Upper lobe of right lung (tissue), 1 donor: ENCODE measurements around the gene LEKR1. TPM values are rescaled to one million over a fixed set of nuclear protein-coding genes. Genes with fewer than 3 reads are reported as not detected.

Experiments used
- ATAC-seq: fragments of 200-7000 bp; cut with Tn5 transposase; one replicate; pipeline ENCODE4 v1.9.1; 2020; ENCODE audit warnings: mild to moderate bottlenecking, moderate library complexity
- DNase-seq: peaks from one replicate; pipeline ENCODE4 v3.0.0-alpha.2; 2020
- H3K27ac ChIP-seq: fragments of 200-600 bp; one replicate; pipeline ENCODE4 v1.8.0; 2022
- H3K27me3 ChIP-seq: fragments of 200-600 bp; one replicate; pipeline ENCODE4 v1.8.0; 2022; ENCODE audit warnings: mild to moderate bottlenecking
- H3K36me3 ChIP-seq: fragments of 200-600 bp; one replicate; pipeline ENCODE4 v1.8.0; 2022
- H3K4me1 ChIP-seq: fragments of 200-600 bp; one replicate; pipeline ENCODE4 v1.8.0; 2022
- H3K4me3 ChIP-seq: fragments of 200-600 bp; one replicate; pipeline ENCODE4 v1.8.0; 2022; ENCODE audit warnings: mild to moderate bottlenecking
- H3K9me3 ChIP-seq: fragments of 200-600 bp; one replicate; pipeline ENCODE4 v1.8.0; 2022
- CTCF ChIP-seq: fragments of 200-600 bp; IDR thresholded peaks from one replicate; pipeline ENCODE4 v1.8.0; 2022; ENCODE audit warnings: antibody characterized with exemption
- intact Hi-C: fragments of 100-400 bp; cut with DNase I; formaldehyde crosslinking; loops from one replicate; pipeline ENCODE4 v1.11.0; 2022
- total RNA-seq: library from RNA; stranded (reverse); fragmentation: NEBNext Ultra II Directional; extraction: Animal tissue kit (Norgen Biotek cat#: 25700); gene quantifications from one replicate; pipeline ENCODE4 v1.2.1, GENCODE V29; 2021
- donor health status: DM: no; HTN: yes; CAD: no; lungs with severe emphysema.

The LEKR1 gene
- total RNA-seq, 1 donor from 2014 or later: 2.1 TPM

- TF ChIP-seq CTCF: no peak
- H3K9me3 ChIP-seq: no peaks in the 10 kb centered on the region
- no peaks in the 10 kb centered on the region for H3K4me1 ChIP-seq
- intact Hi-C loops: no loop called here
- H3K27me3 ChIP-seq: no peaks in the 10 kb centered on the region
- no peaks in the 10 kb centered on the region for H3K36me3 ChIP-seq
- ATAC-seq: no peak
- no peak overlapping the region for H3K27ac ChIP-seq
- DNase-seq: no peak
- H3K4me3 ChIP-seq: no peak overlapping the region
Observed at GRCh38 chr3:156920399-156920798, 94.2 kb downstream of the LEKR1 start.

GRCh38 chr3:156923349-156923748, 97.2 kb downstream of the LEKR1 start:
- ATAC-seq: no peak
- no peaks in the 10 kb centered on the region for H3K9me3 ChIP-seq
- TF ChIP-seq CTCF: no peak

GRCh38 chr3:156938724-156939123, 112.6 kb downstream of the LEKR1 start:
- Histone ChIP-seq H3K36me3 (no peaks in the 10 kb centered on the region), H3K27me3 (no peaks in the 10 kb centered on the region), H3K9me3 (no peaks in the 10 kb centered on the region), H3K4me3 (no peak overlapping the region), H3K4me1 (no peaks in the 10 kb centered on the region), H3K27ac (no peak overlapping the region)
- TF ChIP-seq CTCF: no peak
- ATAC-seq: no peak
- DNase-seq: no peak
- intact Hi-C loops: no loop called here

More at GRCh38 chr3:156923349-156923748, 97.2 kb downstream of the LEKR1 start:
- intact Hi-C loops: no loop called here
- Histone ChIP-seq H3K36me3 (no peaks in the 10 kb centered on the region), H3K4me1 (no peaks in the 10 kb centered on the region), H3K4me3 (no peak overlapping the region), H3K27ac (no peak overlapping the region), H3K27me3 (no peaks in the 10 kb centered on the region)
- no peak for DNase-seq

- intact Hi-C loops: no loop called here
- TF ChIP-seq CTCF: no peak
- Histone ChIP-seq H3K27me3 (no peaks in the 10 kb centered on the region), H3K27ac (no peak overlapping the region), H3K9me3 (no peaks in the 10 kb centered on the region), H3K36me3 (no peaks in the 10 kb centered on the region), H3K4me1 (no peaks in the 10 kb centered on the region), H3K4me3 (no peak overlapping the region)
- no peak for ATAC-seq
- DNase-seq: no peak
Observed at GRCh38 chr3:156939315-156939714, 113.2 kb downstream of the LEKR1 start.

- Histone ChIP-seq H3K4me3 (no peak overlapping the region), H3K36me3 (no peaks in the 10 kb centered on the region), H3K27me3 (no peaks in the 10 kb centered on the region), H3K4me1 (no peaks in the 10 kb centered on the region), H3K27ac (no peak overlapping the region), H3K9me3 (no peaks in the 10 kb centered on the region)
- no peak for TF ChIP-seq CTCF
- DNase-seq (no peak), ATAC-seq (no peak)
- intact Hi-C loops: no loop called here
Observed at GRCh38 chr3:156941311-156941710, 115.2 kb downstream of the LEKR1 start.
